ENCODE measurements around the gene IAPP.
"Not testable (repeated sequence)": the region's sequence is repeated elsewhere in the genome, so short reads cannot be mapped to it uniquely, and the experiment has no call there.

Gene IAPP

GRCh38 chr12:21369141-21369980, 3.3 kb upstream of the IAPP start:
- CTCF ChIA-PET: no interaction called here
- DNase-seq (ENCODE audit: low read depth, low spot score): no peak
- TF ChIP-seq CTCF (IDR thresholded peaks at IDR 0.05; ENCODE audit: insufficient read depth, low read length, missing control alignments): no peak
- POLR2A ChIA-PET: no interaction called here
- no peak overlapping the region for H3K4me3 ChIP-seq (ENCODE audit: low read depth, low read length)

GRCh38 chr12:21370845-21371449, 1.8 kb upstream of the IAPP start:
- no peak for DNase-seq (ENCODE audit: low read depth, low spot score)
- ChIA-PET POLR2A (no interaction called here), CTCF (no interaction called here)
- TF ChIP-seq CTCF (IDR thresholded peaks at IDR 0.05; ENCODE audit: insufficient read depth, low read length, missing control alignments): no peak
- H3K4me3 ChIP-seq (ENCODE audit: low read depth, low read length): no peak overlapping the region

GRCh38 chr12:21379218-21379617, 6.5 kb downstream of the IAPP start:
- TF ChIP-seq CTCF (IDR thresholded peaks at IDR 0.05; ENCODE audit: insufficient read depth, low read length, missing control alignments): no peak
- no peak overlapping the region for H3K4me3 ChIP-seq (ENCODE audit: low read depth, low read length)
- ChIA-PET CTCF (no interaction called here), POLR2A (no interaction called here)
- DNase-seq (ENCODE audit: low read depth, low spot score): no peak

- POLR2A ChIA-PET; DNase-seq (ENCODE audit: low read depth, low spot score); H3K4me3 ChIP-seq (ENCODE audit: low read depth, low read length); CTCF ChIA-PET: not testable (repeated sequence)
Measured at GRCh38 chr12:21381320-21381719, 8.6 kb downstream of the IAPP start.

- POLR2A ChIA-PET: no interaction called here
- DNase-seq (ENCODE audit: low read depth, low spot score): no peak
- CTCF ChIA-PET: no interaction called here
- TF ChIP-seq CTCF (IDR thresholded peaks at IDR 0.05; ENCODE audit: insufficient read depth, low read length, missing control alignments): no peak
- no peak overlapping the region for H3K4me3 ChIP-seq (ENCODE audit: low read depth, low read length)
Measured at GRCh38 chr12:21384261-21384660, 11.6 kb downstream of the IAPP start.

GRCh38 chr12:21387174-21387573, 14.5 kb downstream of the IAPP start:
- DNase-seq (ENCODE audit: low read depth, low spot score): no peak
- TF ChIP-seq CTCF (IDR thresholded peaks at IDR 0.05; ENCODE audit: insufficient read depth, low read length, missing control alignments): no peak
- no peak overlapping the region for H3K4me3 ChIP-seq (ENCODE audit: low read depth, low read length)
- POLR2A ChIA-PET: no interaction called here
- CTCF ChIA-PET: no interaction called here

- CTCF ChIA-PET: interaction anchor here (1.2 kb wide), 1 partner anchor 11 kb away, joined by 3 read pairs; no protein-coding TSS in a partner anchor
- no peak for TF ChIP-seq CTCF (IDR thresholded peaks at IDR 0.05; ENCODE audit: insufficient read depth, low read length, missing control alignments)
- DNase-seq (ENCODE audit: low read depth, low spot score): no peak
- POLR2A ChIA-PET: no interaction called here
- no peak overlapping the region for H3K4me3 ChIP-seq (ENCODE audit: low read depth, low read length)
Measured at GRCh38 chr12:21392384-21392783, 19.7 kb downstream of the IAPP start.

- CTCF ChIA-PET; POLR2A ChIA-PET; DNase-seq (ENCODE audit: low read depth, low spot score); H3K4me3 ChIP-seq (ENCODE audit: low read depth, low read length): not testable (repeated sequence)
Measured at GRCh38 chr12:21394828-21395626, 22.3 kb downstream of the IAPP start.
